ENCODE measurements around the gene NOTUM.
"Not testable (repeated sequence)": the region's sequence is repeated elsewhere in the genome, so short reads cannot be mapped to it uniquely, and the experiment has no call there.

Gene NOTUM

DNA sequence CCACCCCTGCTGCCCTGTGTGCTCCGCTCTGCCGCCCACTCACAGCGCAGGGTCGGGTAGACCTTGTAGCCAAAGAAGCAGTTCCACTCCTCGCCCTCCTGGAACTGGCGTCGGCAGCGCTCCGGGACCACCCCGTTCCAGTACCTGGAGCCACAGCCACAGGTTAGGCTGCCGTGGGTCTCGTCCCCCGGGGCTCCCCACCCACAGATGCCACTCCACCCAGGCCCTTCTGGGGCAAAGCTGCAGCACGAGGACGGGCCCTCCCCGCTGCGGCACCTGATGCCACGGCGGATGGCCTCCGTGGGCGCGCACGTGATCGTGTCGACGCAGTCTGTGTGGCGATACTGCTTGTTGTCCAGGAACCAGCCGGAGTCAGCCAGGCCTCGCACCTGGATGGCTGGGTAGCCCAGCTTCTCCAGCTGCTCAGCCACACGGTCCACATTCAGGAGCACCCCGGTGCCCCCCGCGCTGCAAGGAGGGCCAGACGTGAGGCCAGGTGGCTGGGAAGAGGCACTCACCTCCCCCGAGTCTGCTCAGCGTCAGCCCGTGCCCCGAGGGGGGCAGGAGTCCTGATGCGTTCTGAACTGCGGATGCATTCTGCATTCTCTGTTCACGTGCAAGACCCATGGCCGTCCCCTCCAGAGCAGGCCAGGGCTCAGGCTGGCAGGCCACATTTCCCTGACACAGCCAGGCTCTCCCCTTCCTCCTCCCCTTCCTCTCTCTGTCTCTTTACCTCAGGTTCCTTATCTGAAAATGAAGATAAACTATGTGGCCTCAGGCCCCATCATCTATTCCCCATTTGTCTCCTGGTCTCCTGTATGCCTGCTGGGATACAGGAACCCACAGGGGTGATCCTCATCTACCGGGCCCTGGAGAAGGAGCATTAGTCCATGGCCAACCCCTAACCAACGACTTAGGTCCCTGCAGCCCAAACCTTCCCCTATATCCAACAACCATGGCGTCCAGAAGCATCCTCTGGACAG lies 4.1 kb downstream of the NOTUM start:
- no peak for DNase-seq

DNA sequence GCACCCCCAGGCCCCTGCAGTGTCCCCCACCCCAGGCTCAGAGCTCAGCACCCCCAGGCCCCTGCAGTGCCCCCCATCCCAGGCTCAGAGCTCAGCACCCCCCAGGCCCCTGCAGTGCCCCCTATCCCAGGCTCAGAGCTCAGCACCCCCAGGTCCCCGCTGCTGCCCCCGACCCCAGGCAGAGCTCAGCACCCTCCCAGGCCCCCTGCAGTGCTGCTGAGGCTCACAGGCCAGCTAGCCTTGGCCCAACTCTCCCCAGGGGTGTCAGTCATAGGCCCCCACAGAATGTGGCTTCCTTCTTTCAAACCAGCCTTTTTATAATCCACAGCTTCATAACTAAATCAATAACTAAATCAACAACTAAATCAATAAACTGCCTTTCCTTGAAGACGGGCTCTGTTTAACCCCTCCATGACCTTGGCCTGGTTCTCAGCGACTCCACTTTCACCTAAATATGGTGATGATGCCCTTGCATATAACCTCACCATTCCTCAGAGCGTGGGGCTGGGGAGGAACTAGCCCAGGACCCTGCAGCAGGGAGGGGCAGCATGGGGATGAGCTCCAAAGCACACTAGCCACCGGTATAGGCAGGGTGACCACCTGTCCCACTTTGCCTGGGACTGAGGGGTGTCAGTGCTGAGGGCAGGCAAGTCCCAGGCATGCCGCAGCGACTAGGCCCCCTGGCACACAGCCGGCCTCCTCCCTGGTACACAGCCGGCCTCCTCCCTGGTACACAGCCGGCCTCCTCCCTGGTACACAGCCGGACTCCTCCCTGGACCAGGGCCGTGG lies 5.0 kb downstream of the NOTUM start:
- no peak for DNase-seq

DNA sequence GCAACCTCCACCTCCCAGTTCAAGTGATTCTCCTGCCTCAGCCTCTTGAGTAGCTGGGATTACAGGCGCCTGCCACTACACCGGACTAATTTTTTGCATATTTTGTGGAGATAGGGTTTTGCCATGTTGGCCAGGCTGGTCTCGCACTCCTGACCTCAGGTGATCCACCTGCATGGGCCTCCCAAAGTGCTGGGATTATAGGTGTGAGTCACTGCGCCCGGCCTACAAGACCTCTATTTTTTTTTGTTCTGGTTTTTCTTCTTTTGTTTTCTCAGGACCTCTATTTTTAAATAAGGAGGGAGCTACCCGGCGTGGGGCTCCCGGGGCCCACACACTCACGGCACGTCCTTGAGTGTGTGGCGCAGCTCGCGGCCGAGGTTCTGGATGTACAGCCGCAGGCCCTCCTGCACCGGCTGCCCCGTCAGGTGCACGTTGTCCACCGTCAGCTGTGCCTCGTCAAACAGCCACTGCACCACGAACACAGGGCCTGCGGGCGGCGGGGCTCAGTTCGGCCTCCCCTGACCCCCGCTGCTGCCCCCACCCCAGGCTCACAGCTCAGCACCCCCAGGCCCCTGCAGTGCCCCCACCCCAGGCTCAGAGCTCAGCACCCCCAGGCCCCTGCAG lies 5.8 kb downstream of the NOTUM start:
- DNase-seq = no peak

DNA sequence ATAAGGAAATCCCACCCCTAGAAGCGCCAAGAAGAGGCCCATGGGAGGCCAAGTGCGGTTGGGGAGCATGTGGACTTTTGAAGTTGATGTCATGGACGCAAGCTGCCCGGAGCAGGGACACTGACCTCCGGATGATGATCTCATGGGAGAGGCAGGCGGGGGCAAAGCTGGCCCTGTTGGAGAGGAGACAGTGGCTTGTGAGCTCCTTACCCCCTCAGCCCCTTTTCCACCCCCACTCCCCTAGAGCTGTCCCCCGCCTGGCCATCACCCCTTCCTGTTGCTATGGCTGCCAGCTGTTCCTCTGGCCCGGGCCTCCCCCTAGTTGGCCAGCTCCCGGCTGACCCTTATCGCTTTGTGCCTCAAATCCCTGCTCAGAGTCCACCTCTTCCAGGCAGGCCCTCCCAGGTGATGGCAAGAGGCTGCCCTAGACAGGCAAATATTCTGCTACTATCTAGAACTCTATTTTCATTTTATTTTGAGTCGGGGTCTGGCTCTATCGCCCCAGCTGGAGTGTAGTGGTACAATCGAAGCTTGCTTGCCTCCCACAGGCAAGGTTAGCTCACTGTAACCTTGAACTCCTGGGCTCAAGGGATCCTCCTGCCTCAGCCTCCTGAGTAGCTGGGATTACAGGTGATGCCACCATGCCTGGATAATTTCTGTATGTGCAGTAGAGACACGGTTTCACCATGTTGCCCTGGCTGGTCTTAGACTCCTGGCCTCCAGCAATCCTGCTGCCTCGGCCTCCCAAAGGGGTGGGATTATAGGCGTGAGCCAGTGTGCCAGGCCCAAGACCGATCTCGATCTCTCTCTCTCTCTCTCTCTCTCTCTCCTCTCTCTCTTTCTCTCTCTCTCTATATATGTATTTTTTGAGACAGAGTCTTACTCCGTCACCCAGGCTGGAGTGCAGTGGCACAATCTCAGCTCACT lies 6.6 kb downstream of the NOTUM start:
- DNase-seq = no peak

DNA sequence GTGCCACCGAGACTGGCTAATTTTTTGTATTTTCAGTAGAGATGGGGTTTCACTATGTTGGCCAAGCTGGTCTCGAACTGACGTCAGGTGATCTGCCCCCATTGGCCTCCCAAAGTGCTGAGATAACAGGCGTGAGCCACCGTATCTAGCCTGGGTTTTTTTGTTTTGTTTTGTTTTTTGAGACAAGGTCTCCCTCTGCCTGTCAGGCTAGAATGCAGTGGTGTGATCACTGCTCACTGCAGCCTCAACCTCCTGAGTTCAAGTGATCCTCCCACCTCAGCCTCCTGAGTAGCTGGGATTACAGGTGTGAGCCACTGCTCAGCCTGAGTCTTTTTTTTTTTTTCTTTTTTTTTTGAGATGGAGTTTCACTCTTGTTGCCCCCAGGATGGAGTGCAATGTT lies 7.5 kb downstream of the NOTUM start:
- not testable (repeated sequence) for DNase-seq

DNA sequence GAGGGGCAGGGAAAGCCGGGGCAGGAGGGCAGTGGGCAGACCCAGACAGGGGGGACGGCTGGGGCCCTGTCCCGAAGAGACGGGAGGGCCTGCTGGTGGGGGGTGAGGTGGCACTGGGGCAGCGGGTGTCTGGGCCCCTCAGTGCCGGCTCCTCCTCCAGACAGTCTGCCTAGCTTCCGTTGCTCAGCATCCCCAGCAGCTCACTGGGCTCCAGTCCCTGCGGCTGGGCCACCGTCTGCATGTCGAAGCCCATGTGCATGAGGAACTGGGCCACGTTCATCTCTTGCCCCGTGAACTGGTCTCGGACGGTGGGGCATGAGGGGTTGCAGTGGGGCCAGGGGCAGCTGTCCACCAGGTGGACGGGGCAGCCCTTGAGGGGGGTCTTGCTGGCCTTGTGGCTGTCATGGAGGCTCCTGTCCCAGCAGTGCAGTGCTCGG lies 8.2 kb downstream of the NOTUM start:
- DNase-seq = no peak

DNA sequence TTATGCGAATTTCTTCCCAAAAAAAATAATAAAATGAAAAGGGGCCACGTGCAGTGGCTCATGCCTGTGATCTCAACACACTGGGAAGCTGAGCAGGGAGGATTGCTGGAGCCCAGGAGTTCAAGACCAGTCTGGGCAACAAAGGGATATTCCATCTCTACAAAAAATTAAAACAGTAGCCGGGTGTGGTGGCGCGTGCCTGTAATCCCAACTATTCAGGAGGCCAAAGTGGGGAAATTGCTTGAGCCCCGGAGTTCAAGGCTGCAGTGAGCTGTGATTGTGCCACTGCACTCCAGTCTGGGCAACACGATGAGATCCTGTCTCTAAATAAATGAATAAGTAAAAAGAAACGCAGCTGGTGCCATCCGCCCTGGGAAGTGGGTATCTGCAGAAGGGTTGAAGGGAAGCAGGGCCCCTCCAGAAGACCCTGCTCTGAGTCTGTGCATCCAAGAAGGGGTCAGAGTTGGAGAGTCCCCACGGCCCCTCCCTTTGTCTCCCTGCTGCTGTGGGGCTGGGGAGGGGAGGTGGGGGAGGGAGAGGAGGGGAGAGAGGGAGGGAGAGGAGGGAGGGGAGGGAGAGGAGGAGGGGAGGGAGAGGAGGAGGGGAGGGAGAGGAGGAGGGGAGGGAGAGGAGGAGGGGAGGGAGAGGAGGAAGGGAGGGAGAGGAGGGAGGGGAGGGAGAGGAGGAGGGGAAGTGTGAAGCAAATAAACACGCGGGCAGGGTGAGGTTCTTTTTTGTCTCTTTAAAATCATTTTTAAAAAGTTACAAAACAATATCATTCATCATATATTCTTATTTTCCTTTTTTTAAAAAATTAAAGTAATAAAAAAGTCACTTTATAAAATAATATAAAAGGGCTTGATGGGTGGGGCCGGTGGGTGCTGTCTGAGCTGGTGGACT lies 9.0 kb downstream of the NOTUM start:
- no peak for DNase-seq

DNA sequence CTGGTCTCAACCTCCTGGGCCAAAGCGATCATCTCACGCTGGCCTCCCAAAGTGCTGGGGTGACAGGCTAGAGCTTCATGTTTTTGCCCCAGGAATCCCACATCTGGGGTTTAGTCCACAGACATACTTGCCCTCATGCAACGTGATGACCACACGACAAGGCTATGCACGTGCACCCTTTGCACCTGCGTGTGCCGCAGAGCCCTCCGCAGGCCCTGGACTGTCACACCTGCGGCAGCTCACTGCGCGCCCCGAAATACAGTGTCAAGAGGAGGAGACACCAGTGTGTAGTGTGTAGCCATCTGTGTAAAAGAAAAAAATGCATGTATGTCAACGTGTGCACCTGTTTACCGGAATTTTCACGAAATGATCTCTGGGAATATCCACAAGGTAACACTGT lies 10.5 kb downstream of the NOTUM start:
- no peak for DNase-seq

DNA sequence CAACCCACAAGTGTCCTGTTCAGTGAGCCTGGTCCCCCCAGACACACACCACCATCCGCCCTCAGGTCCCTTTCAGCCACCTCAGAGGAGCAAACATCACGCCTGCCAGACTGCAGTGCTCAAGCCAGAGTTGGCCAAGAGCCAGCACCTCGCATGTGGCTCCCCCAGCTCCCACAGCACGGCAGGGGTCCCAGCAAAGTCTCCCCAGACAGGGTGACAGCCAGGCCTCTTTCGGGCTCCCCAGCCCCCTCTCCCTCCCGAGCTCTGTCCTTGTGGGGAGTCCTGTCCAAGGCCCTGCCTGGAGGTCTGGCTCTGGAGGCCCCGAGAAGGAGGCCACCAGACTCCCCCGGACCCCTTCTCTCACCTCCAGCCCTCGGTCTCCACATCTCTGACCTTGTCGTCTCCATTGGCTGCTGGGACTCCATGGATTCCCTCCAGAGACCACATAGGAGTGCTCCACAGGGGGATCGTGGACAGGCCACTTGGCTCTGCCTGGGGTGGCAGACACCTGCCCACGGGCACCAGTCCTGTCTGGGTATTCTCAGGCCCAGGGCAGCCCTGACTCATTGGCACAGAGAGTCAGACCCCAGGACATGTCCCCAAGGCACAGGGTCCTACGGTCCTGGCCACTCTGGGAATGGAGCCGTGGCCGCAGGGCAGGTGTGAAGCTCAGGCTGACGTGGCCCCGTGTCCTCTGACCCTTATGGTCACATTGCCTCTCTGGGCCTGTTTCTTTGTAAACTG lies 12.2 kb downstream of the NOTUM start:
- DNase-seq = no peak

DNA sequence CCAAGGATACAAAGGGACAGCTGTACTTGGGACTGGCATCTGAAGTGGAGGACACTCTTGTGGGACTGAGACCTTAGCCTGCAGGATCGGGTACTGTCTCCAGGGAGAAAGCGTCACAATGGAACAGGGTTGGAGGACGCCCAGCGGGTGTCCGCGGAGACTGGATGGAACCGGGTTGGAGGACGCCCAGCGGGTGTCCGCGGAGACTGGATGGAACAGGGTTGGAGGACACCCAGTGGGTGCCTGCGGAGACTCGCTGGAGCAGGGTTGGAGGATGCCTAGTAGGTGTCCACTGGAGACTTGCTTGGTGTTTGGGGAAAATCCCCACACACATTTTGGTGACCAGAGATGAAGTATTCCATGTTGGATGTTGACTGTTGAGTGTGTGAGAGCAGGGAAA lies 13.8 kb downstream of the NOTUM start, which contains the start of gene MYADML2:
MYADML2 (minus strand) TSS at position 45 of the 400 bp plus-strand sequence. CDS start 5,492 bp downstream, outside the sequence.
- DNase-seq = no peak

DNA sequence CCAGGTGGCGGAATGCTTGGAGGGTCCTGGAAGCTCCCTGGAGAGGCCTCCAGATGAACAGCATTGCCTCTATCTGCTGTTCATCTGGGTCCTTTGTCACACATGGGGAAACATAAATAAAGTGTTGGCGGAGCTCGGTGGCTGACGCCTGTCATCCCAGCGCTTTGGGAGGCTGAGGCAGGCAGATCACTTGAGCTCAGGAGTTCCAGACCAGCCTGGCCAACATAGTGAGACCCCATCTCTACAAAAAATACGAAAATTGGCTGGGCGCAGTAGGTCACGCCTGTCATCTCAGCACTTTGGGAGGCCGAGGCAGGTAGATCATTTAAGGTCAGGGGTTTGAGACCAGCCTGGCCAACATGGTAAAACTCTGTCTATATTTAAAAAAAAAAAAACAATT lies 16.1 kb downstream of the NOTUM start:
- DNase-seq = no peak

DNA sequence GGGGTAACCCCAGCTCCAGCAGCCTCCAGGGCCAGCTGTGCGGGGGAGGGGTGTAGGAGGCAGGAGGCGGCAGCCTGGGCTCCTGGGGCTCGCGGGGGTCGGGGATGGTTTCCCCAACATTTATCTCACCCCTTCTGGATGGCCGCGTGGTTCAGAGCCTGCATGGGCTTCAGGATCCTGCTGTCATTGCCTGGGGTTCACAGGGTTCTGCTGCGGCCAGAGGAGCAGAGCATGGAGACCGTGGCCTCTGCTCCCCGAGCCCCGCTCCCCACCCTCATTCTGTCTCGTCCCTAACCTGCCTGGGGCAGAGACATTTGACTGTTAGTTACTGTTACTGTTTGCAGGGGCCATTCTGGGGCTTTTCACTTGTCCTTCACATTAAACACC lies 18.8 kb downstream of the NOTUM start:
- no peak for DNase-seq

DNA sequence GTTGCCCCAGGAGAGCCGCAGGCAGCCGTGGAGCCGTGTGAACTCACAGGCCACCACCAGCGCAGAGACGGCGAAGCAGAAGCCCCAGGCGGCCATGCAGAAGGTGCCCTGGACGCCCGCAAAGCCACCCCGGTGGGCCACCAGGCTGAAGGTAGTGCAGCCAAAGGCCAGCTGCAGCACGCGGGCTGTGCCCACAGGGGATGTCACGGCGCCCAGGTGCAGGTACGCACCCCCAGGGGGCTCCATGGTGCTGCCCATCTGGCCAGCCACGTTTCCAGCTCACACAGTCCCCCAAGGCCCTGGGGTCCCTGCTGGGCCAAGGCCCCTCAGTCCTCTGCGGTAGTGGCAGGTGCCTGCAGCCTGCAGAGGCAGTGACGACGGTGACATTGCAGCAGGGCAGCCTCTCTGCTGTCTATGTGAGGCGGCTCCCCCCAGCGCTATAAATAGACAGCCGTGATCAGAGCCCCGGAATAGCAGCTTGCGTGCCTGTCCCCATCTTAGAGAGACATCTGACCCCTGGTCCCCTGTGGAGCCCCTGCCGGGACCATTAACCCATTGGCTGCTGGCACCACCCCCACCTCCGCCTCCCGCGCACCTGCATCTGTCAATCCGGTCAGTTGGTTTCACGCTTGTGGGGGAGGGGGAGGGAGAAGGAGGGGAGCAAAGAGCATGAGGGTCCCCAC lies 19.4 kb downstream of the NOTUM start:
- no peak for DNase-seq

DNA sequence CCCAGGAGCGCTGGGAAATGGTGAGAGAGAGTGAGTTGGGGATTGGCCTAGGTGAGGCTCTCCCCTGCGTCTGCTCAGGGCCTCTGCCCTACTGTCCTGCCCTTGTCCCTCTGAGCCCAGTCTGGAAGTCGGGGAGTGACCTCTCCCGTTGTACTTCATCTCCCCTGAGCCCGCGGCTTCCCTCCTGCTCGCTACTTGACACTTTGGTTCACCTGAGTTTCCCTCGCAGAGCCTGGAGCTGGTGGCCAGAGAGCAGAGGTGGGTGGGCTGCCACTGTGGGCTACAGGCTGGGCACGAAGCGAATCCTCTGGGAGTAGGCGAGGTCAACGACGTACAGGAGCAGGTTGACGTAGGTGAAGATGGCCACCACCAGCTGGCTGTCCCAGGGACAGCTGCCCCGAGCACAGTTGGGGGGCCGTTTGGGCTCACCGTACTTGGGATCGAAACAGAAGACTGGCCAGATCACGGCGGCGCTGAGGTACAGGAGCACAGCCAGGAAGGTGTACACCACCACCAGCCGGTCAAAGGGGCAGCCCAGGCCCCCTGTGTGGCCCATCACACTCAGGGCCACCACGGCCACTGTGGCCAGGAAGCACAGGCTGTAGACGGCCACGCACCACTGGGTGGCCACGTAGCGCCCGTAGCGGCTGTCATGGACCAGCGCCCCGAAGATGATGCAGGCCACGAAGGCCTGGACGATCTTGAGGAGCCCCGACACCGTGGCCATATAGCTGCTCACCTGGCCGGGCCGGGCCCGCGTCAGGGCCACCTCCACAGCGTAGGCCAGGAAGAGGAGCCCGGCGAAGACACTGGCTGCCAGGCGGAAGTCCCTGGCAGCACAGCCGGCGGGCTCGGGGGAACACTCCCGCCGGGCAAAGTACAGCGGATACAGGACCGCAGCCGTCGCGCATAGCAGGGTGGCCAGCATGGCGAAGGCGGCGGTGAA lies 20.2 kb downstream of the NOTUM start:
- no peak for DNase-seq

DNA sequence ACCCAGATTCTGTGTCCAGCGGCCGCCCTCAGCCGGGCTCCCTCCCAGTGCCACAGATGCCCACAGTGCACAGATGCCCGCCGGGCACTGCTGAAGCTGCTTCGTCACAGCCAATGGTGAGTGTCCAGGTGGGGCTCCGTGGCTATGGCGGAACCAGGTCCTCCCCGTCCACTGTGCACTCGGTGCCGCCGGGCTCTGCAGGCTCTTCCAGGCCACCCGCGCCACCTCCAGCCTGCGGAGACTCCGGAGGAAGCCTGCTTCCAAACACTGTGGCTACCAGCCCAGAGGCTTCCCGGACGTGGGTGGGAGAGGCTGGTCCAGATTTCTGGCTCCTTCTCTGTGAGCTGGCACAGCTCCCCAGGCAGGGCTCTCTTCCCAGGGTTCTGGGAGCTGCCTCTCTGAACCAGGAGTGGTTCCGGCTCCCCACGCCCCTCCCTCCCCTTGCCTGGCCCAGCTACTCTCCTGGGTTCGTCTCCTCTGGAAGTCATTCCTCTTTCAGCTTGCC lies 21.1 kb downstream of the NOTUM start:
- no peak for DNase-seq

DNA sequence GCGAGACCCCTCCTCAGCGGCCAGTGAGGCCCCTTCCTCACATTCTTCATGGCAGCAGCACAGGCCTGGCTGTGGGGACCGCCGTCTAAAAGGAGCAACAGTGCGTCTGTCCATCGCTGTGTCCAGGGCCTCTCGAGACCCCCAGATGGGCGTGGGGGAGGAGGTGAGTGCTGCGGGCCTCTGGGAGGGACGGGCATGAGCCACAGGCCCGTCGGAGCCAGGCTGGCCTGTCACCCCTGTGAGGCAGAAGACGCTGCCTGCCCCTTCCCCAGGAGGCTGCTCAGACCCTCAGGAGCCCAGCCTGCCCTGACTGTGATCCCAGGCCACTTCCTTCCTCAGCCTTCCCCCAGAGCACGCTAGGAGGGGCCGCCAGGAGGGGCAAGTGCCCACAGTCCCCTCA lies 21.8 kb downstream of the NOTUM start:
- DNase-seq = no peak

DNA sequence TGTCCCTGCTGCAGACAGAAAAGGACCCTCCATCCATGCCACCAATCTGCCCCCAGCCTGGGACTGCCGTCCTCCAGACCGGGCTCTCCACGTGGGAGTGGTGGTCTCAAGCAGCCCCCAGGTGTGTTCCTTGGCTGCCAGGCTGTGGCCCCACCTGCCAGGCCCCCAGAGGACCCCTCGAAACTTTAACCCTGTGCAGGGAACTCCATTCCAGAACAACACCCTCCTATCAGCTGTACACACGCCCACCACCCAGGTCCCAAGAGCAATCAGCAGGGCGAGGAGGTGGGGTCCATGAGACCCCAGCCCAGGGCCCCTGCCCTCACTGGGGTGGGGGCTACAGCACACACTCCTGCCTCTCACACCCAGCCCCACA lies 25.3 kb downstream of the NOTUM start:
- DNase-seq = no peak

Data from T-helper 1 cell (primary cell).